Central memory CD4-positive, alpha-beta T cell (primary cell): Measurements from ENCODE around the gene PSMB8.
A peak's percentile ranks its signal among the peaks of the same experiment; 100 is the strongest.
"Not testable (repeated sequence)": the region's sequence is repeated elsewhere in the genome, so short reads cannot be mapped to it uniquely, and the experiment has no call there.

Source experiments
- DNase-seq: peaks from one replicate; pipeline ENCODE4 v3.0.0; 2022
- total RNA-seq, 3 experiments: gene quantifications; one replicate each; lab custom pipeline; 2026; lab: John Stamatoyannopoulos, UW

PSMB8 gene
- total RNA-seq: 110 to 248 (median 133) reads per million in 3 experiments

DNA sequence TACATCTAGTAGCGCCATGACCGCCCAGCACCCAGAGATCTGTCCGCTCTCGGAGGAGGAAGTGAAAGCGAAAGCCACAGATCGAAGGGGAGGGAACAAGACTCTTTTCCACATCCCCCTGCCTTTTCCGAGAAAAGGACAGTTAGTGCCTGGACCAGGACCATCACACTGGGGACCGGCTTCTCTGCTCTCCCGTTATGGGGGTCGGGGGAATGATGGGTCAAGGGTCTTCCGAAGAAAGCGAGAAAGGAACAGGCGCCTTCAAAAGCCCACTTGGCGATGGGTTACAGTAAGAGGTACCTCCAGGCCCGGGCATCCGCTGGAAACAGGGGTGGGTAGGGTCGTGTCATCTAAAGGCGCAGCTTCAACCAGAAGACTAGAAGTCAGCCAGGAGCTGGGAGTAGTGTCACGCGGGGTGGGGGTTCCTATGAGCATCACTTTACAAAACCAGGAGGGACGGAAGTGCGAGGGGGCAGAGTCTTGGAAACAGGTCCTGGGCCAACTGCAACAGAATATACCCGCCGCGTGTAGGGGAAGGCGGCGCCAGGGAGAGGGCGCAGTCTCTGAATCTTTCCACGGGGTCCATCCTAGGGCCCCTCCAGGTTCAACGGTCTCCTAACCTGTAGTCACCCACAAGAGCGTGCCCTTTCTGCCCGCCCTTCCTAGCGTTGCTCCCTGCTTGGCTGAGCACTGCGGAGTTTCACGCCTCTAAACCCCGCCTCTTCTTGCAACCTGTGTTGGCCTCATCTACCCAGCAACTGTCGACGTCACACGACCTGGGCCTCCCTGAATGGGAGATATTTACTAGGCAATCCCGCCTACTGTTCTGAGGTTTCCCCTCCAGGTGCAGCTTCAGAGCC is at the start of gene PSMB8:
Gene PSMB8 (minus strand): TSS at position 69 of the 860 bp plus-strand sequence. CDS start 51 bp downstream, at position 18.
- peak; percentile 97 for DNase-seq

DNA sequence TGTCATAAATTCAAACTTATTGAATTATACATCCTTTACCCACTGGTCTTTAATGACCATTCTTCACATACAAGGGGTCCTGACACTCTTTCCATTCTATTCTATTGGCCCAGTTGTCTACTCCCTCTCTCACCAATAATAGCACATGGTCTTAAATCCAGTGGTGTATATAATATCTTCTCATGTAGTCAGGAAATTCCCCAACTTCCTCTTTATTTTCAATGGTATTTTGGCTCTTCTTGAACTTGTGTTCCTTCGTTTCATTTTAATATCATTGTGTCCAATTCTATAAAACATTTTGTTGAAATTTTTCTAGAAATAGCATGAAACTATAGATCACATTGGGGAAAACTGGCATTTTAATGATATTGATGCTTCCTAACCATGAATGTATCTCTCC is 47.0 kb upstream of the PSMB8 start:
- no peak for DNase-seq

DNA sequence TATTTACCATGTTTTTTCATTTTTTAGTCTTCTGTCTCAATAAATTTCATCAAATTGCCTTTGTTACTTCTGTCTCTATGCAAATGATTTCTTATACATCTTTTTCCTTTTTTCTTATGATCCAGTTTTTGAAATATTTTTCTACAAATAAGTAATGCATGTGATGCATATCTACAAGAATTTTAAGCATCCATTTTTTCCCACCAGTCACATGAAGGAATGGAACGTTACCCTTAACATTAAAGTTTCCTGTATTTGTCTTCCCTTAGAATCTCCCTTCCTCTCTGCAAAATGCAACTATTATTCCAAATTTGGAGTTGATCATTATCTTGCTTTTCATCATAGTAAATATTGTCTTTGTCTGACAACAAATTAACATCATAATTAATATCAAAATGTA is 45.7 kb upstream of the PSMB8 start:
- DNase-seq: no peak

DNA sequence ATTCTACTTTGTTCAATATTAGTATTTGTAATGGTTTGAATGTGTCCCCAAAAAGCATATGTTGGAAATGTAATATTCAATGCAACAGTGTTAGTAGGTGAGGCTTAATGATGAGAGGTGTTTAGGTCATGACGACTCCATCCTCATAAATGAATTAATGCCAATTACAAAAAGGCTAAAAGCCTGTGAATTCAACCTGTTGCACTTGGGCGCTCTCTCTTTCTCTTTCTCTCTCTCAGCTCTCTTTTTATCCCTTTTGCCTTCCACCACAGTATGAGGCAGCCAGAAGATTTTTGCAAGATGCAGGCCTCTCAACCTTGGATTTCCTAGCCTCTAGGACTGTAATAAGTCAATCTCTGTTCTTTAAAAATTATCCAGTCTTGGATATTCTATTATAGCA is 44.7 kb upstream of the PSMB8 start:
- no peak for DNase-seq

DNA sequence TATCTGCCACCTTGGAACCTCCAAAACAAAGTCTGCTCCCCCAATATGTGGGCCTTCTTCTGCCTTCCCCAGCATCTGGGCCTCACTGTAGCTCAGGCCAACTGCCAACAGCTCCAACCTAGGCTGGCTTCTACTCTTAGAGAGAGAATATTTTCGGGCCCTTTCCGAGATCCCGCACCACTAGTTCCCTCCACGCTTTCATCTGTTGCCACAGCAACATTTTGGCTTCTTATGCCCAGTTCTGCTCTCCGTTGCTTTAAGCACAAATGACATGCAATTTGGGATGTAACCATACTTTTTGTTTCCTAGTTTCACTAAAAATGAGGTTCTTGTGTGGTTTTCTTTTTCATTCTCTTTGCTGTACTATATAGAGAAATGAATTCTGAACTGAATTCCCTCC is 43.8 kb upstream of the PSMB8 start:
- no peak for DNase-seq

- no peak for DNase-seq
Observed at GRCh38 chr6:32886681-32887383, 43.0 kb upstream of the PSMB8 start.

DNA sequence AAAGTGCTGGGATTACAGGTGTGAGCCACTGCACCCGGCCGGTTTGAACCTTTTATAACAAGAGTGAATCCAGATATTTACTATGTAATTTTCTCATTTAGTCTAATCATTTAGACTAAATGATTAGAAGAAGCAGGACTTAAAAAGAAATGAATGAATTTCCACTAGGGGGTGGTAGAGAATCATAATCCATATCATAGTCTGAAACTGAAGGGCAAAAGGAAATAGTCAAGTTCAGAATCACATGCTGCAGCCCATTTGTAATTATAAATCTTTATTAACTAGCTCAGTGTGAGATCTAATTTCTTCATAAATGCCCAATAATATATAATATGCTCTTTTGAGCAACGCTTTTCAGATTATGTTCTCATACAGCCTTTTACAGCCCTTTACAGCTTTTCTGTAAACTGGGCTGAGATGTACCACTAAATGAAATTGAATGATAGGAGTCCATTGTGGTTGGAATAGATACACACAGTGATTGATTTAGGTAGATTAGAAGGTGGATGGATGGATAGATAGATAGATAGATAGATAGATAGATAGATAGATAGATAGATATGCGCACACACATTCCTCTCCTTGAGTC is 41.9 kb upstream of the PSMB8 start:
- peak; percentile 70 for DNase-seq

GRCh38 chr6:32883789-32884188 is 39.9 kb upstream of the PSMB8 start:
- DNase-seq: no peak

DNA sequence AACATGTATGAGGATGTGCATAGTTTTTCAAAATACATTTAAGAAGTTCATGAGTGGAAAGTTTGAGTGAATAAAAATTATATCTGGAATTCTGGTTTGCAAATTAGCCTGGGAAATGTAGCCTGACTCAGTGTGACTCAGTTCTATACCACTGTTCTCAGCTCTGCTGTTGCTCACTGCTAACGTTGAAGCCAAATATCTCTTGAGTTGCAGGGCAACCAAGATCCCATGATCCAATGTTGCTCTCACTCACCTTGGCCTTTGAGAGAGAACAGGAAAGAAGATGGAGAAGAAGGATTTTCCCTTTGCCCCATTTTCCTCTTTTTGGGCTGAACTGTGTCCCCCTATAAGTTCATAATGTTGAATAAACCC is 39.0 kb upstream of the PSMB8 start:
- no peak for DNase-seq

GRCh38 chr6:32880962-32881361 is 37.1 kb upstream of the PSMB8 start:
- not testable (repeated sequence) for DNase-seq

DNA sequence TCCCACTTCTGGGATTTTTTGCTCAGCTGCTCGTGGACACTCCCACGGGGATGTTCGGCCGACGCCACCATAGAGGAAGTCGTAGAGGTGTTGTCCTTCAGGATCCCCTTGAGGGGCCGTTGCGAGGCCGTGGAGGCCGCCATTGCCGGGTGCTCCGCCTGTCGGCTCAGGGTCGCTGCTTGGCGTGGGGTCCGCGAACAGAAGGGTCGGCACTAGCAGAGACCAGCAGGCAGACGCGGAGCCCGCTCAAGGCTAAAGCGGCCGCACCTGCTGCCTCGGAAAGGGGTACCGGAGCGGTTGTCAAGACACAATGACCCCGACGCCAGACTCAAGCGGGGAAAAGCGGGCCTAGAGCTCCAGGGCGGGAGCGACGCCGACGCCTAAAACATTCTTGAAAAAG is 35.8 kb upstream of the PSMB8 start:
- DNase-seq: no peak

DNA sequence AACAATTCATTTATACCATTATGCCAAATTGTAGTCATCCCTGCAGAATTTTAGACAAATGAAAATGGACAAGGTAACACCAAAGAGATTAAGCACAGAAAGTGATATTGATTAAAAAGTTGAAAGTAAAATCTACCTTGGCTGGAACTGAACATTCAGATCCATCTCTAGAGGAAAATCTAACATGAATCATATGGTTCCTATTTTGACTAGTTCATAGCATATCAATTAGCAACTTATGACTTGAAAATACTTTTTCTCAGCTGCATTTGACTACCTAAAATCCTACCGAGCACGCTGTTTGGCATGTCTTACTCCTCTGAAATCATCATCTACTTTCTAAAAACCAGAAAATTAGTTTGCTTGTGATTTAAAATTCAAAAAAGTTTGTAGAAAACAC is 32.8 kb upstream of the PSMB8 start:
- no peak for DNase-seq

DNA sequence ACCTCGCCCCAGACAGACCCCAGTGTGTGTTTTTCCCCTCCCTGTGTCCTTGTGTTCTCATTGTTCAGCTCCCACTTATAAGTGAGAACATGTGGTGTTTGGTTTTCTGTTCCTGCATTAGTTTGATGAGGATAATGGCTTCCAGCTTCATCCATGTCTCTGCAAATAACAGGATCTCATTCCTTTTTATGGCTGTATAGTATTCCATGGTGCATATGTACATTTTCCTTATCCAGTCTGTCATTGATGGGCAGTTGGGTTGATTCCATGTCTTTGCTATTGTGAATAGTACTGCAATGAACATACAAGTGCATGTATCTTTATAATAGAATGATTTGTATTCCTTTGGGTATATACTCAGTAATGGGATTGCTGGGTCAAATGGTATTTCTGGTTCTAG is 30.1 kb upstream of the PSMB8 start:
- DNase-seq: not testable (repeated sequence)

DNA sequence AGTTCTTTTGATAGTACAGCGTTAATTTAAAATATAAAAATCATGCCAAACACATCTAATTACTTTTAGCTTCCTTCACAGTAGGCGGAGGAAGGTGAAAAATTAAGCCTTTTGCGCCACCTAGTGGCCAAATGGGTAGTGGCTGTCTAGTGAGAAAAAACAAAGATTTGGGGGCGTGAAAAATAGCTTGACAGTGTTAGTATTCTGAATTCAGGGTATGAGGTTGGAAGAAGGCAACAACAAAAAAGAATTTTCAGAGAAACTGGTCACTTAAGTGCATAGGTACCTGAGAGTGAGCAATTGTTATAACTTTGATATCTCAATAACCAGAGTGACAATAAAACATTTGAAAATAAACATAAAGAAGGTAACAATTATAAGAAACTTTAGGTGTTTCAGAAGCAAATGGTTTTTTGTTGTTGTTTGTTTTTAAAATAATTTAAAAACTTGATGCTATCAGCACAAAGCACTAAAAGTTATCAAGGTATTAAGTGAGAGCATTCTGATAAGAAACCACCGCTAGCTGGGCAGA is 24.5 kb upstream of the PSMB8 start:
- peak; percentile 79 for DNase-seq

DNA sequence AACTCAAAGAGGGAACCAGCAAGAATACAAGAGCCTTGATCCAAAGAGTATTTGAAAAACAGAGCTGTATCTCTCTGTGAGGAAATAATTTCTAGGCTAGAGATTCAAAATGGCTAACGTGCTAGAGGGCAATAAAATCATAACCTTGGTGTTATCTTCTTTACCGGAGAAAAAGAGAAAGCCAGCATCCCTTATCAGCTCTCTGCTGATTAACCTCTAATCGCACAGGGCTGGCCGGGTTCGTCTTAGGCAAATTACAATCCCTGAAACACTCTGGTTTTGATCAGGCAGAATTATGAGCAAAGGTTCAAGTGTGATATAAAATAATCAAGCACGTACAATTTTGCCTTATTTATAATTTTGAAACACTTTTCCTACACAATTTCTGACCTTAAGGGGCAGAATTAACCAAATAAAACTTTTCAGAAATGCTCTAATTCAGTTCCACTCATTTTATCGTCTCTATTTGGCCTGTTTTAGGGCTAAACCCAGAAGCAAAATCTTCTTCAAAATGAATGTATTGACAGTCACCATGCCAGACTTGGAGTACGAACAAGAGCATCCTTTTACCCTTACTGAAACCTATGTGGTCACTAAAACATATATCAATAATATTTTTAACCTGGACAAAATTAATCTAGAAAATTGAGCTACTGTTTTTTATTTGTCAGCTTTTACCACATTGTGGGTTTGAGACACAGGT is 23.9 kb upstream of the PSMB8 start:
- no peak for DNase-seq

GRCh38 chr6:32867022-32867477 is 23.2 kb upstream of the PSMB8 start:
- DNase-seq: no peak

- no peak for DNase-seq
Observed at GRCh38 chr6:32865724-32866443, 22.0 kb upstream of the PSMB8 start.

DNA sequence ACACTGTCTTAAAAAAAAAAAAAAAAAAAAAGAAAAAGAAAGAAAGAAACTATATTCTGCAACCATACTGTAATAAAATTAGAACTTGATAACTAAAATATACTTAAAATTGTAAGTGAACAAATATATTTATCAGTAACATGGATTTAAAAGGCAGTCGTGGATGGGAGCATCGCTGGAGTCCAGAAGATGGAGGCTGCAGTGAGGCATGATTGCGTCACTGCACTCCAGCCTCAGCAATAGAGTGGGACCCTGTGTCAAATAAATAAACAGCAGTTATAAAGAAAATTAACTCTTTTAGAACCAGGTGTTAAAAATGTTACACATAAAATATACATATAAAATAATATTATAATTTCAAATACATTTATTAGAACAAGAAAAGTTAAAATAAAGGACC is 18.9 kb upstream of the PSMB8 start:
- no peak for DNase-seq

DNA sequence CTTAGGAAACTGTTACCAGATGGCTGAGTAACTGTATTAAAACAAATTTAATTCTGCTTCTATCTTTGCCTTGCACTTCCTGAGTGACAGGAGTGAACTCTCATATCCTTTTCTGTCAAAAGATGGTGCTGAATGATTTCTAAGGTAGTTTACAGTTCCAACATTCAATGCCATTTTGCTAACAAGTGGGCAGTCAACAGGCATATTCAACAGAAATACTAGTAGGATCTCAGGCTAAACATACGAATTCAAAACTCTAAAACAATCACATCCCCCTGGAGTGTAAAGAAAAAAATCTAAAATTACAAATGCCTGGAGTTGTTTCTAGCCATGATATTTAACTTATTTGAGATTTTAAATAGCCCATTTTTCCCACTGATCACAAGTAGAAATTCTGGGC is 16.8 kb upstream of the PSMB8 start:
- DNase-seq: no peak

DNA sequence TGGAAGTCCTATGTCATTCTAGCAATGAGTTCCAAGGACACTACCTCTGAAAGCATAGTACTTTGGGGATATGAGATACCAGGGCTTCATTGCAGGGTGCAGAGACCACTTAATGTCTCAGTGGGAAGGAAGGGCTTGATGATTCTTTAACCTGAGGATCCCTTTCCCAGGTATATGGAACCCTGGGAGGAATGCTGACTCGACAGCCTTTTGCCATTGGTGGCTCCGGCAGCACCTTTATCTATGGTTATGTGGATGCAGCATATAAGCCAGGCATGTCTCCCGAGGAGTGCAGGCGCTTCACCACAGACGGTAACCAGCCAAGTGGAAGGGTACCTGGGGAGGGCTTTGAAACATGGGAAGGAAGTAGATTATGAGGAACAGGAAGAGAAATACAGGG is 14.3 kb upstream of the PSMB8 start:
- DNase-seq: no peak

DNA sequence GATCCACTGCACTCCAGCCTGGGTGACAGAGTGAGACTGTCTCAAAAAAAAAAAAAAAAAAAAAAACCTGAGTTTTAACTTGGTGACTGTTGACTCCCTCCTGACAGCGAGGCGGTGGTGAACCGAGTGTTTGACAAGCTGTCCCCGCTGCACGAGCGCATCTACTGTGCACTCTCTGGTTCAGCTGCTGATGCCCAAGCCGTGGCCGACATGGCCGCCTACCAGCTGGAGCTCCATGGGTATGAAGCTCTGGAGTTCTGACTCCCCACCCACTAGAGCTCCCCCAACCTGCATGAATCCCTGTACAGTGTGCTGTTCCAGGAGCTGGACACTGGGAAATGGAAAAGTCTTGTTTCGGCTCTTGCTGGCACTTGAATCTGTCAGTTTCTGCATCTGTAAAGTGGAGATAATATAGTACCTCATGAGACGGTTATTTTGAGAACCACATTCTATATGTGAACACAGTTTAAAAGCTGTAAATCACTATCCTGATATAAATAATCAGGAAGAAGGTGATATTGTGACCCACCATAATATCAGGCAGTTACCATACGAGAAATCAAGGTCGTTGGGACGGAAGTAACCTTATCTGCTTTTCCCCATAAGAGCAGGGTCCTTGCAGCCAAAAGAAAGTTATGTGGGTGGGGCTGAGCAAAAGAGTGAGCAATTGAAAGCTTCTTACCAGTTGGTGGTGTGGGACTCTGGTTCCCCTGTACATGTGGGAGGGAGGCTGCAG is 13.5 kb upstream of the PSMB8 start:
- DNase-seq: no peak
